TTC549 (cell line): ENCODE data around the gene ZNF14.
"Not testable (repeated sequence)": the region's sequence is repeated elsewhere in the genome, so short reads cannot be mapped to it uniquely, and the experiment has no call there.

Experiments used
- FAIRE-seq: peaks from 2 replicates; lab custom pipeline; 2012; peaks lifted over from hg19 to GRCh38; lab: Jason Lieb, UNC

The ZNF14 gene

GRCh38 chr19:19687090-19687489 lies 45.8 kb downstream of the ZNF14 start:
- no peak for FAIRE-seq

GRCh38 chr19:19686580-19686979 lies 46.3 kb downstream of the ZNF14 start:
- no peak for FAIRE-seq

GRCh38 chr19:19686119-19686518 lies 46.8 kb downstream of the ZNF14 start:
- not testable (repeated sequence) for FAIRE-seq

- no peak for FAIRE-seq
These were observed 53.5 kb downstream of the ZNF14 start for GRCh38 chr19:19679176-19680073.

- no peak for FAIRE-seq
These were observed 55.3 kb downstream of the ZNF14 start for GRCh38 chr19:19677579-19677978.

- FAIRE-seq, result no peak
These were observed 58.6 kb downstream of the ZNF14 start for GRCh38 chr19:19674315-19674714.

GRCh38 chr19:19672816-19673215 lies 60.1 kb downstream of the ZNF14 start:
- no peak for FAIRE-seq

- no peak for FAIRE-seq
These were observed 62.8 kb downstream of the ZNF14 start for GRCh38 chr19:19670070-19670551.

- FAIRE-seq, result peak; percentile 5
These were observed 64.5 kb downstream of the ZNF14 start, which contains the start of gene ZNF101 for GRCh38 chr19:19668230-19669012. Gene ZNF101, plus strand, starts transcription at chr19:19668839. Its CDS starts 125 bp downstream, at chr19:19668964.

GRCh38 chr19:19665420-19665948 lies 67.4 kb downstream of the ZNF14 start:
- not testable (repeated sequence) for FAIRE-seq

- peak; percentile 68 for FAIRE-seq
These were observed 69.4 kb downstream of the ZNF14 start, which contains the start of gene ATP13A1 for GRCh38 chr19:19663256-19664120. Gene ATP13A1, minus strand, starts transcription at chr19:19663676. Its CDS starts 10 bp downstream, at chr19:19663666.

- FAIRE-seq, result no peak
These were observed 70.0 kb downstream of the ZNF14 start for GRCh38 chr19:19662871-19663255.

- FAIRE-seq, result no peak
These were observed 70.6 kb downstream of the ZNF14 start for GRCh38 chr19:19662344-19662743.

GRCh38 chr19:19661675-19662251 lies 71.1 kb downstream of the ZNF14 start:
- no peak for FAIRE-seq

- no peak for FAIRE-seq
These were observed 71.7 kb downstream of the ZNF14 start for GRCh38 chr19:19661141-19661674.
